Measurements from ENCODE around the gene PTPMT1.

DNA sequence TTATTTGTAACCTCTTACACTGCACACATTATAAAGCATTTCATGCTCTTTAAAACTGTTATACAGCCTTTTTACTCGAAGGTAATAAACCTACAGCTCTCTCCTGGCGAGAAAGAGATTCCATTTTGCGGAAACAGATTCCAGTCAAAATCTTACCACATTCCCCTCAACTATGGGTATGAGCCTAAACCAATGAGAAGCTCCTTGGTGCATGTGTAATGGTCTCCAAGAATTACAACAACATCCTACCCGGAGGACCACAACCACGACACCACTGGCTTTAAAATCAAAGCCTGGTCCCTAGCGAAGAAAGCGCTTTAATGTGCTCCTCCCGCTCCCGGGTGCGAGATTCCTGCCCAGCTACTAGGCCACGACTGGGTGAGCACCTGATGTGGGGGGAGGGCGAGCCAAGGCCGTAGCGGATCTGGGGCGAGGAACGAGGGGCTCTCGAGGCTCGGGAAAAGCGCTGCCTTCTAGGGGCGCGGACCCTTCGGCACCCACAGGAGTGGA, 13.3 kb upstream of the PTPMT1 start:
- TF ChIP-seq, protein P1, sequence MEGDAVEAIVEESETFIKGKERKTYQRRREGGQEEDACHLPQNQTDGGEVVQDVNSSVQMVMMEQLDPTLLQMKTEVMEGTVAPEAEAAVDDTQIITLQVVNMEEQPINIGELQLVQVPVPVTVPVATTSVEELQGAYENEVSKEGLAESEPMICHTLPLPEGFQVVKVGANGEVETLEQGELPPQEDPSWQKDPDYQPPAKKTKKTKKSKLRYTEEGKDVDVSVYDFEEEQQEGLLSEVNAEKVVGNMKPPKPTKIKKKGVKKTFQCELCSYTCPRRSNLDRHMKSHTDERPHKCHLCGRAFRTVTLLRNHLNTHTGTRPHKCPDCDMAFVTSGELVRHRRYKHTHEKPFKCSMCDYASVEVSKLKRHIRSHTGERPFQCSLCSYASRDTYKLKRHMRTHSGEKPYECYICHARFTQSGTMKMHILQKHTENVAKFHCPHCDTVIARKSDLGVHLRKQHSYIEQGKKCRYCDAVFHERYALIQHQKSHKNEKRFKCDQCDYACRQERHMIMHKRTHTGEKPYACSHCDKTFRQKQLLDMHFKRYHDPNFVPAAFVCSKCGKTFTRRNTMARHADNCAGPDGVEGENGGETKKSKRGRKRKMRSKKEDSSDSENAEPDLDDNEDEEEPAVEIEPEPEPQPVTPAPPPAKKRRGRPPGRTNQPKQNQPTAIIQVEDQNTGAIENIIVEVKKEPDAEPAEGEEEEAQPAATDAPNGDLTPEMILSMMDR (IDR thresholded peaks at IDR 0.05; ENCODE audit: low read depth, low read length, poor library complexity, severe bottlenecking) = no peak
- TF ChIP-seq EZH2phosphoT487 (IDR thresholded peaks at IDR 0.05; ENCODE audit: borderline replicate concordance, low read length) = no peak

All from DOHH2 (cell line).